HepG2 (cell line): ENCODE data around the gene CASP5. TPM values are rescaled to one million over a fixed set of nuclear protein-coding genes. Genes with fewer than 3 reads are reported as not detected.
"Not testable (repeated sequence)": the region's sequence is repeated elsewhere in the genome, so short reads cannot be mapped to it uniquely, and the experiment has no call there.

ENCODE experiments used
- ATAC-seq: fragments of 200-7000 bp; cut with Tn5 transposase; 3 replicates; pipeline ENCODE4 v1.9.1; 2020; ENCODE audit warnings: mild to moderate bottlenecking, moderate library complexity
- BruUV-seq: library from RNA; stranded (reverse); fragments of 400-500 nt; replicated peaks from 2 replicates; lab custom pipeline; 2021; lab: Mats Ljungman, UMichigan
- CTCF ChIA-PET: fragments of 300-600 bp; formaldehyde crosslinking; extraction: SDS; loops from one replicate; lab custom pipeline; 2021; ENCODE audit warnings: low total read pairs, inconsistent platforms, low intra/inter-chr PET ratio; lab: Yijun Ruan, JAX
- POLR2A ChIA-PET: fragments of 350-600 bp; sonication (Branson Sonifier 250); formaldehyde crosslinking; loops from one replicate; lab custom pipeline; 2020; ENCODE audit warnings: antibody characterized with exemption, inconsistent platforms; lab: Yijun Ruan, JAX
- DNase-seq: peaks from one replicate; pipeline ENCODE4 v3.0.0-alpha.2; 2015; ENCODE audit warnings: low spot score
- FAIRE-seq: peaks from 3 replicates; lab custom pipeline; 2011; peaks lifted over from hg19 to GRCh38; lab: Jason Lieb, UNC
- H2AFZ ChIP-seq: one replicate; pipeline ENCODE4 v1.6.1; 2011; ENCODE audit warnings: low read length, inconsistent platforms
- H3K27ac ChIP-seq: fragments of 300-600 bp; 3 replicates; pipeline ENCODE4 v1.8.0; 2011; ENCODE audit warnings: mixed run types, mild to moderate bottlenecking, mixed read lengths, low read length, inconsistent platforms; ENCODE audit not compliant: insufficient read depth; ENCODE audit errors: extremely low read length
- H3K27me3 ChIP-seq, 2 experiments: fragments of 200-600 bp in 1 of 2; 2 replicates in 1 of 2; 3 replicates in 1 of 2; pipeline versions ENCODE4 v1.6.0 to v1.8.0; 2011; ENCODE audit warnings: low read length in 2 of 2, mild to moderate bottlenecking in 2 of 2, moderate library complexity in 2 of 2, inconsistent platforms in 1 of 2; ENCODE audit not compliant: insufficient read depth in 2 of 2, control insufficient read depth in 1 of 2
- H3K36me3 ChIP-seq, 2 experiments: fragments of 200-600 bp in 1 of 2; replicated peaks in 1 of 2; 2 replicates in 1 of 2; 3 replicates in 1 of 2; pipeline versions ENCODE4 v1.5.1 to v1.8.0; 2011; ENCODE audit warnings: low read length in 2 of 2, inconsistent platforms in 1 of 2; ENCODE audit not compliant: insufficient read depth in 2 of 2, control insufficient read depth in 1 of 2
- H3K4me1 ChIP-seq: 2 replicates; pipeline ENCODE4 v1.5.1; 2012; ENCODE audit warnings: low read length, inconsistent platforms; ENCODE audit not compliant: insufficient read depth
- H3K4me2 ChIP-seq: 2 replicates; pipeline ENCODE4 v1.6.0; 2011; ENCODE audit warnings: low read depth, low read length, inconsistent platforms
- H3K4me3 ChIP-seq, 3 experiments: fragments of 200-600 bp in 1 of 3; sonication (generic), shearing (Covaris generic) in 1 of 3; replicated peaks in 1 of 3; 2 replicates each; pipeline ENCODE4 v1.5.1; 2011 to 2016; ENCODE audit warnings: low read length in 3 of 3, inconsistent platforms in 2 of 3, low read depth in 2 of 3, mild to moderate bottlenecking in 2 of 3, control low read depth in 1 of 3, mixed read lengths in 1 of 3; ENCODE audit not compliant: insufficient read depth in 1 of 3
- H3K79me2 ChIP-seq: one replicate; pipeline ENCODE4 v1.6.1; 2011; ENCODE audit warnings: low read length, inconsistent platforms; ENCODE audit not compliant: insufficient read depth
- H3K9ac ChIP-seq: 2 replicates; pipeline ENCODE4 v1.6.0; 2011; ENCODE audit warnings: mild to moderate bottlenecking, low read depth, low read length, inconsistent platforms; ENCODE audit not compliant: insufficient read depth
- H3K9me3 ChIP-seq: 2 replicates; pipeline ENCODE4 v1.5.1; 2012; ENCODE audit warnings: mild to moderate bottlenecking, low read length
- H4K20me1 ChIP-seq: 2 replicates; pipeline ENCODE4 v1.6.0; 2011; ENCODE audit warnings: inconsistent platforms, mild to moderate bottlenecking, low read length, moderate library complexity; ENCODE audit not compliant: insufficient read depth
- BCL6 ChIP-seq: IDR thresholded peaks from 2 replicates; pipeline ENCODE4 v1.6.1; 2016; ENCODE audit warnings: missing genetic modification reagents, missing compliant biosample characterization
- WGBS: methylation state at CpG from one replicate; pipeline ENCODE4 v1.1.6; 2017; ENCODE audit warnings: low lambda C conversion rate; 5-methylcytosine and 5-hydroxymethylcytosine counted together
- in situ Hi-C: cut with HindIII; loops from 2 replicates; pipeline ENCODE4 v1.10.0; 2017; ENCODE audit warnings: low pct_unique_long_range_greater_than_20kb; ENCODE audit not compliant: extremely low pct_ligation_motif_present
- intact Hi-C: fragments of 100-400 bp; cut with micrococcal nuclease; formaldehyde crosslinking; loops from one replicate; pipeline ENCODE4 v1.10.0; 2022; ENCODE audit not compliant: unreplicated experiment
- polyA plus RNA-seq, 8 experiments: library from polyadenylated mRNA; depleted of rRNA in 3 of 8; stranded (reverse) in 7 of 8; unstranded in 1 of 8; fragments of >200 nt; fragmentation: Illumina TruSeq in 4 of 8; extraction: Trizol in 4 of 8; gene quantifications; 2 replicates each; pipeline versions ENCODE4 v1.2.1 to v1.2.3, GENCODE V29; 2011 to 2016; ENCODE audit warnings: low read depth in 4 of 8, missing spikeins in 1 of 8, mixed read lengths in 1 of 8; ENCODE audit not compliant: insufficient read depth in 1 of 8
- total RNA-seq, 5 experiments: library from RNA; depleted of rRNA; stranded (reverse); fragments of >200 nt; fragmentation: Illumina TruSeq; extraction: Trizol; gene quantifications; 2 replicates each; pipeline ENCODE4 v1.2.3, GENCODE V29; 2016; ENCODE audit warnings: low read depth in 1 of 5
- TF ChIP-seq, protein P1 (sequence below): sonication (generic); formaldehyde crosslinking; IDR thresholded peaks from 2 replicates; pipeline ENCODE4 v1.4.0; 2020; ENCODE audit warnings: missing genetic modification reagents, mild to moderate bottlenecking, borderline replicate concordance

Gene CASP5
- total and polyA plus RNA-seq, 2 of the 13 experiments (the other 11 are each of a cell fraction or from before 2014, with no cell fraction given) = not detected

GRCh38 chr11:105044557-105045524 is 21.9 kb upstream of the CASP5 start, which contains the start of gene CARD16:
Gene CARD16, minus strand, starts transcription at chr11:105045335. Its CDS starts 38 bp downstream, at chr11:105045297.
- 85% methylated on average over 5 of the region's 5 CpGs for WGBS
- CTCF ChIA-PET, in situ Hi-C loops, H3K27ac ChIP-seq, H3K27me3 ChIP-seq, H3K4me3 ChIP-seq, ATAC-seq, H3K36me3 ChIP-seq, H3K9me3 ChIP-seq, H4K20me1 ChIP-seq, H3K9ac ChIP-seq, POLR2A ChIA-PET, FAIRE-seq: not testable (repeated sequence)
- peaks cover 62% of the 10 kb centered on the region for H3K4me1 ChIP-seq
- H2AFZ ChIP-seq = peak within 1 kb of the TSS; percentile 23
- intact Hi-C loops = loop anchor here (5.0 to 10.0 kb wide), 2 partner anchors 48 to 100 kb away; no protein-coding TSS in a partner anchor
- peak within 1 kb of the TSS; percentile 23; the same call in 1 of the 2 replicates for H3K4me2 ChIP-seq
- peak; percentile 47; the same call in 1 of the 2 replicates for TF ChIP-seq BCL6 (CRISPR knock-in tag)
- TF ChIP-seq, all 625 proteins: peak for 1; not testable (repeated sequence) for 624
- not testable (repeated sequence) for DNase-seq, BruUV-seq, H3K79me2 ChIP-seq

DNA sequence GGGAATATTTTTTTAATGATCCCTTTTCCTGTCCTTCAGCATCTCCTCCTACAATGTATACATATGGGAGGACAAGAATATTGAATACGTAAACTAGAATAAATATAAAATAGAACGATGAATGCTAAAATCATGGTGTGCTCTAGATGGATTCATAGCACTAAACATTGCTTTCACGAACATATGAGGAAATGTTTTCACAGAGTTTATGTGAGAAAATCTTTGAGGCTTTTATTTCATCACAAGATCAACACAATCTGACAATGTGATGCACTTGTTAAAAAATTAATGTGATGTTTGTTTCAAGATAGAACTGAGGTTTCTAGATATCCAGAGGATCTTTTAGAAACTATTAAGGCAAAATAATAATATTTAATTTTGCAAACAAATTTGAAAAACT is 19.2 kb upstream of the CASP5 start:
- no TSS peak for BruUV-seq
- H3K9ac ChIP-seq = no peak overlapping the region
- 64% methylated on average over 3 of the region's 3 CpGs for WGBS
- H3K4me3 ChIP-seq = no peak overlapping the region
- no peaks in the 10 kb centered on the region for H3K27me3 ChIP-seq
- DNase-seq (no peak), ATAC-seq (no peak), FAIRE-seq (no peak)
- no peak overlapping the region for H3K27ac ChIP-seq
- H3K4me1 ChIP-seq = peaks cover 38% of the 10 kb centered on the region
- no peaks in the 10 kb centered on the region for H3K79me2 ChIP-seq
- CTCF ChIA-PET = no interaction called here
- in situ Hi-C loops = no loop called here
- H2AFZ ChIP-seq = no peak overlapping the region
- POLR2A ChIA-PET = no interaction called here
- no peaks in the 10 kb centered on the region for H3K9me3 ChIP-seq
- no peak overlapping the region for H3K4me2 ChIP-seq
- TF ChIP-seq, protein P1, sequence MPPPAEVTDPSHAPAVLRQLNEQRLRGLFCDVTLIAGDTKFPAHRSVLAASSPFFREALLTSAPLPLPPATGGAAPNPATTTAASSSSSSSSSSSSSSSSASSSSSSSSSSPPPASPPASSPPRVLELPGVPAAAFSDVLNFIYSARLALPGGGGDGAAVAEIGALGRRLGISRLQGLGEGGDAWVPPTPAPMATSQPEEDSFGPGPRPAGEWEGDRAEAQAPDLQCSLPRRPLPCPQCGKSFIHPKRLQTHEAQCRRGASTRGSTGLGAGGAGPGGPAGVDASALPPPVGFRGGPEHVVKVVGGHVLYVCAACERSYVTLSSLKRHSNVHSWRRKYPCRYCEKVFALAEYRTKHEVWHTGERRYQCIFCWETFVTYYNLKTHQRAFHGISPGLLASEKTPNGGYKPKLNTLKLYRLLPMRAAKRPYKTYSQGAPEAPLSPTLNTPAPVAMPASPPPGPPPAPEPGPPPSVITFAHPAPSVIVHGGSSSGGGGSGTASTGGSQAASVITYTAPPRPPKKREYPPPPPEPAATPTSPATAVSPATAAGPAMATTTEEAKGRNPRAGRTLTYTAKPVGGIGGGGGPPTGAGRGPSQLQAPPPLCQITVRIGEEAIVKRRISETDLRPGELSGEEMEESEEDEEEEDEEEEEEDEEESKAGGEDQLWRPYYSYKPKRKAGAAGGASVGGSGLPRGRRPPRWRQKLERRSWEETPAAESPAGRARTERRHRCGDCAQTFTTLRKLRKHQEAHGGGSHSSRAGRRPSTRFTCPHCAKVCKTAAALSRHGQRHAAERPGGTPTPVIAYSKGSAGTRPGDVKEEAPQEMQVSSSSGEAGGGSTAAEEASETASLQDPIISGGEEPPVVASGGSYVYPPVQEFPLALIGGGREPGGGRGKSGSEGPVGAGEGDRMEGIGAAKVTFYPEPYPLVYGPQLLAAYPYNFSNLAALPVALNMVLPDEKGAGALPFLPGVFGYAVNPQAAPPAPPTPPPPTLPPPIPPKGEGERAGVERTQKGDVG (CRISPR knock-in tag) = no peak
- TF ChIP-seq, all 625 proteins: peak for 0
- intact Hi-C loops = loop anchor here (10.0 kb wide), 1 partner anchor 103 kb away; no protein-coding TSS in a partner anchor
- Histone ChIP-seq H4K20me1 (no peaks in the 10 kb centered on the region), H3K36me3 (no peaks in the 10 kb centered on the region)
